GM23338 (cell line): ENCODE measurements around the gene PLA1A. TPM values are rescaled to one million over a fixed set of nuclear protein-coding genes. Genes with fewer than 3 reads are reported as not detected.

Experiments used
- ATAC-seq: fragments of 200-7000 bp; cut with Tn5 transposase; 3 replicates; pipeline ENCODE4 v1.9.1; 2020
- DNase-seq: peaks from one replicate; pipeline ENCODE4 v3.0.0-alpha.2; 2015; ENCODE audit warnings: low spot score
- H2AFZ ChIP-seq: fragments of 200-600 bp; sonication (generic); 2 replicates; pipeline ENCODE4 v1.8.0; 2016; ENCODE audit warnings: antibody characterized with exemption, mild to moderate bottlenecking, moderate library complexity
- H3F3A ChIP-seq: fragments of 200-600 bp; sonication (generic); replicated peaks from 2 replicates; pipeline ENCODE4 v1.8.0; 2017; ENCODE audit warnings: antibody characterized with exemption, mixed run types, low read depth
- H3K27ac ChIP-seq: fragments of 200-600 bp; sonication (generic); 2 replicates; pipeline ENCODE4 v1.6.1; 2016; ENCODE audit warnings: low read depth
- H3K27me3 ChIP-seq: fragments of 200-600 bp; sonication (generic); 2 replicates; pipeline ENCODE4 v1.8.0; 2016; ENCODE audit warnings: mild to moderate bottlenecking, mixed run types, moderate library complexity; ENCODE audit not compliant: insufficient read depth
- H3K36me3 ChIP-seq: fragments of 200-600 bp; sonication (generic); 2 replicates; pipeline ENCODE4 v1.8.0; 2016; ENCODE audit warnings: mild to moderate bottlenecking; ENCODE audit not compliant: insufficient read depth
- H3K4me1 ChIP-seq: fragments of 200-600 bp; sonication (generic); 2 replicates; pipeline ENCODE4 v1.8.0; 2016; ENCODE audit warnings: mild to moderate bottlenecking, moderate library complexity; ENCODE audit not compliant: insufficient read depth
- H3K4me2 ChIP-seq: fragments of 200-600 bp; sonication (generic); 2 replicates; pipeline ENCODE4 v1.7.1; 2017; ENCODE audit warnings: mixed run types
- H3K4me3 ChIP-seq: fragments of 200-600 bp; sonication (generic); 2 replicates; pipeline ENCODE4 v1.6.1; 2016; ENCODE audit warnings: mixed run types
- H3K79me2 ChIP-seq: fragments of 200-600 bp; sonication (generic); replicated peaks from 2 replicates; pipeline ENCODE4 v1.8.0; 2017; ENCODE audit warnings: mild to moderate bottlenecking; ENCODE audit not compliant: insufficient read depth
- H3K9me2 ChIP-seq: fragments of 200-600 bp; sonication (generic); 2 replicates; pipeline ENCODE4 v1.8.0; 2017; ENCODE audit not compliant: insufficient read depth
- H4K20me1 ChIP-seq: fragments of 200-600 bp; sonication (generic); replicated peaks from 2 replicates; pipeline ENCODE4 v1.8.0; 2017; ENCODE audit warnings: mild to moderate bottlenecking; ENCODE audit not compliant: insufficient read depth
- H3K27ac Mint-ChIP-seq: 2 replicates; pipeline ENCODE4 v1.8.0; 2020; ENCODE audit warnings: inconsistent platforms, mild to moderate bottlenecking, moderate library complexity, mixed read lengths
- H3K27me3 Mint-ChIP-seq: 3 replicates; pipeline ENCODE4 v1.8.0; 2022; ENCODE audit warnings: low read depth, mild to moderate bottlenecking, moderate library complexity, mixed read lengths, inconsistent platforms; ENCODE audit not compliant: insufficient read depth, poor library complexity
- H3K36me3 Mint-ChIP-seq: 3 replicates; pipeline ENCODE4 v1.8.0; 2021; ENCODE audit warnings: low read depth, mild to moderate bottlenecking, inconsistent platforms, moderate library complexity, mixed read lengths
- H3K4me1 Mint-ChIP-seq: 3 replicates; pipeline ENCODE4 v1.8.0; 2020; ENCODE audit warnings: mild to moderate bottlenecking, inconsistent platforms, mixed read lengths
- H3K4me3 Mint-ChIP-seq: 3 replicates; pipeline ENCODE4 v1.8.0; 2021; ENCODE audit warnings: moderate library complexity, mild to moderate bottlenecking, inconsistent platforms, mixed read lengths
- H3K9me3 Mint-ChIP-seq: 3 replicates; pipeline ENCODE4 v1.8.0; 2020; ENCODE audit warnings: moderate library complexity, mild to moderate bottlenecking, inconsistent platforms, mixed read lengths
- NANOG ChIP-seq: IDR thresholded peaks from 2 replicates; pipeline ENCODE4 v1.6.1; 2016; ENCODE audit warnings: antibody characterized with exemption, borderline replicate concordance
- POLR2AphosphoS5 ChIP-seq: IDR thresholded peaks from 2 replicates; pipeline ENCODE4 v1.6.1; 2016; ENCODE audit warnings: antibody characterized with exemption, low read depth
- STAT1 ChIP-seq: IDR thresholded peaks from one replicate; pipeline ENCODE4 v1.6.1; 2016; ENCODE audit warnings: antibody characterized with exemption; ENCODE audit not compliant: unreplicated experiment
- ZNF114 ChIP-seq: fragments of 250-450 bp; sonication (Bioruptor Pico); IDR thresholded peaks from 2 replicates; pipeline ENCODE4 v1.5.0; 2020; ENCODE audit warnings: mild to moderate bottlenecking, moderate library complexity
- ZNF331 ChIP-seq: fragments of 250-450 bp; sonication (Bioruptor Pico); IDR thresholded peaks from 2 replicates; pipeline ENCODE4 v1.5.0; 2020; ENCODE audit warnings: low read depth, mild to moderate bottlenecking, moderate library complexity
- polyA plus RNA-seq: library from polyadenylated mRNA; unstranded; fragments of >200 nt; fragmentation: Nextera tagmentation; extraction: Ambion mirVana; gene quantifications from 2 replicates; pipeline ENCODE4 v1.2.1, GENCODE V29; 2016
- total RNA-seq: library from RNA; depleted of rRNA; stranded (reverse); fragments of >200 nt; shearing (Covaris generic); gene quantifications from 2 replicates; pipeline ENCODE4 v1.2.3, GENCODE V29; 2014
- TF ChIP-seq, protein P1 (sequence below): IDR thresholded peaks from 2 replicates; pipeline ENCODE4 v1.6.1; 2016; ENCODE audit warnings: antibody characterized with exemption
- TF ChIP-seq, protein P2 (sequence below), 2 experiments: fragments of 200-600 bp in 1 of 2; sonication (generic) in 1 of 2; conservative IDR thresholded peaks; 2 replicates each; pipeline versions ENCODE4 v1.5.1 to v1.6.1; 2016 to 2017; ENCODE audit warnings: antibody characterized with exemption in 2 of 2, low read depth in 2 of 2, mild to moderate bottlenecking in 2 of 2, moderate library complexity in 1 of 2

The PLA1A gene
- total and polyA plus RNA-seq, 2 experiments from 2014 or later, result not detected

DNA sequence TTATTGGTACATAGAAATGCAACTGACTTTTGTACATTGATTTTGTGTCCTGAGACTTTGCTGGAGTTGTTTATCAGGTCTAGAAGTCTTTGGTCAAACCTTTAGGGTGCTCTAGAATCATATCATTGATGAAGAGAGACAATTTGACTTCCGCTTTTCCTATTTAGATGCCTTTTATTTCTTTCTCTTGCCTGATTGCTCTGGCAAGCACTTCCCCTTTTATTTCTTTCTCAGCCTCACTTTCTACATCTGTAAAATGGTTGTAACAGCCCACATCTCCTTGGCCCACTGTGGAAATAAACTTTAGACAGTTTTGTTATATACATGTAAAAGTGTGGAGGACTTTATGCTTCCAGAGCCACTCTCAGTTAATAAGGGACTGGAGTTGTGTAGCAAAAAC lies 14.0 kb downstream of the PLA1A start:
- H3F3A ChIP-seq, result no peaks in the 10 kb centered on the region
- H3K79me2 ChIP-seq, result no peaks in the 10 kb centered on the region
- H3K4me3 ChIP-seq, result no peak overlapping the region
- no peak overlapping the region for H3K4me2 ChIP-seq
- H3K27ac ChIP-seq, result no peak overlapping the region
- H3K27me3 ChIP-seq, result no peaks in the 10 kb centered on the region
- no peaks in the 10 kb centered on the region for H3K9me3 Mint-ChIP-seq
- TF ChIP-seq, protein P1, sequence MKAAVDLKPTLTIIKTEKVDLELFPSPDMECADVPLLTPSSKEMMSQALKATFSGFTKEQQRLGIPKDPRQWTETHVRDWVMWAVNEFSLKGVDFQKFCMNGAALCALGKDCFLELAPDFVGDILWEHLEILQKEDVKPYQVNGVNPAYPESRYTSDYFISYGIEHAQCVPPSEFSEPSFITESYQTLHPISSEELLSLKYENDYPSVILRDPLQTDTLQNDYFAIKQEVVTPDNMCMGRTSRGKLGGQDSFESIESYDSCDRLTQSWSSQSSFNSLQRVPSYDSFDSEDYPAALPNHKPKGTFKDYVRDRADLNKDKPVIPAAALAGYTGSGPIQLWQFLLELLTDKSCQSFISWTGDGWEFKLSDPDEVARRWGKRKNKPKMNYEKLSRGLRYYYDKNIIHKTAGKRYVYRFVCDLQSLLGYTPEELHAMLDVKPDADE, result no peak
- TF ChIP-seq STAT1, result no peak
- TF ChIP-seq, protein P2, sequence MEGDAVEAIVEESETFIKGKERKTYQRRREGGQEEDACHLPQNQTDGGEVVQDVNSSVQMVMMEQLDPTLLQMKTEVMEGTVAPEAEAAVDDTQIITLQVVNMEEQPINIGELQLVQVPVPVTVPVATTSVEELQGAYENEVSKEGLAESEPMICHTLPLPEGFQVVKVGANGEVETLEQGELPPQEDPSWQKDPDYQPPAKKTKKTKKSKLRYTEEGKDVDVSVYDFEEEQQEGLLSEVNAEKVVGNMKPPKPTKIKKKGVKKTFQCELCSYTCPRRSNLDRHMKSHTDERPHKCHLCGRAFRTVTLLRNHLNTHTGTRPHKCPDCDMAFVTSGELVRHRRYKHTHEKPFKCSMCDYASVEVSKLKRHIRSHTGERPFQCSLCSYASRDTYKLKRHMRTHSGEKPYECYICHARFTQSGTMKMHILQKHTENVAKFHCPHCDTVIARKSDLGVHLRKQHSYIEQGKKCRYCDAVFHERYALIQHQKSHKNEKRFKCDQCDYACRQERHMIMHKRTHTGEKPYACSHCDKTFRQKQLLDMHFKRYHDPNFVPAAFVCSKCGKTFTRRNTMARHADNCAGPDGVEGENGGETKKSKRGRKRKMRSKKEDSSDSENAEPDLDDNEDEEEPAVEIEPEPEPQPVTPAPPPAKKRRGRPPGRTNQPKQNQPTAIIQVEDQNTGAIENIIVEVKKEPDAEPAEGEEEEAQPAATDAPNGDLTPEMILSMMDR (conservative IDR thresholded peaks at IDR 0.05; ENCODE audit: low read depth in 2 of 2), result no peak
- no peak for TF ChIP-seq ZNF331 (CRISPR knock-in tag)
- no peaks in the 10 kb centered on the region for H3K27me3 Mint-ChIP-seq
- H3K9me2 ChIP-seq, result 0 out of 2 replicates have a peak, but pooled peaks cover 3% of the 10 kb centered on the region
- H4K20me1 ChIP-seq, result no peaks in the 10 kb centered on the region
- H3K4me1 ChIP-seq, result no peaks in the 10 kb centered on the region
- H2AFZ ChIP-seq, result no peak overlapping the region; the same call in 1 of the 2 replicates
- peaks cover 2% of the 10 kb centered on the region; the same call in 1 of the 3 replicates for H3K4me1 Mint-ChIP-seq
- H3K36me3 ChIP-seq, result no peaks in the 10 kb centered on the region
- DNase-seq, result no peak
- no peaks in the 10 kb centered on the region for H3K36me3 Mint-ChIP-seq
- ATAC-seq, result no peak
- H3K27ac Mint-ChIP-seq, result no peak overlapping the region
- H3K4me3 Mint-ChIP-seq, result no peak overlapping the region

DNA sequence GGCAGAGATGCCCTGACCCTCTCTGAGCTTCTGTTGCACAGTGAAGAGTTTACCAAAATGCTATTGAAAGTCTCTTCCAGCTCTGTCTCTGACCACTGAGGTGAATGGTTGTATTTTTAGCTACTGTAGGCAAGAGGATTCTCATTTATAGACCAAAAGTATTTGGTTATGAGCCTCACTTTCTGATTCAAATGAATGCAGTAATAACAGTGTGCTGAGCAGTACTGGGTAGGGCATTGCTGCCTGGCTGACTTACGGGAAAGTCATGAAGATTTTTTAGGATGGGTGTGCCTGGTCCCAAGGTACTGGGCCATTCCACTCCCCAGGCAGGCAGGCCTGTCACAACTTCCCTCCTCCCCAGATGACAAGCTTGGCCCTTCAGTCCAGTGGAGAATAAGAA lies 15.5 kb downstream of the PLA1A start:
- no peaks in the 10 kb centered on the region for H3K4me1 ChIP-seq
- H3K4me3 Mint-ChIP-seq, result no peak overlapping the region
- H3K4me3 ChIP-seq, result no peak overlapping the region
- no peaks in the 10 kb centered on the region for H3K9me3 Mint-ChIP-seq
- no peaks in the 10 kb centered on the region for H4K20me1 ChIP-seq
- no peak overlapping the region for H3K27ac Mint-ChIP-seq
- ATAC-seq, result no peak
- H3K27me3 ChIP-seq, result no peaks in the 10 kb centered on the region
- no peaks in the 10 kb centered on the region for H3K27me3 Mint-ChIP-seq
- no peaks in the 10 kb centered on the region for H3F3A ChIP-seq
- no peaks in the 10 kb centered on the region for H3K79me2 ChIP-seq
- H2AFZ ChIP-seq, result no peak overlapping the region
- H3K27ac ChIP-seq, result no peak overlapping the region
- no peaks in the 10 kb centered on the region for H3K36me3 ChIP-seq
- H3K9me2 ChIP-seq, result no peaks in the 10 kb centered on the region
- H3K4me1 Mint-ChIP-seq, result peaks cover 2% of the 10 kb centered on the region; the same call in 1 of the 3 replicates
- TF ChIP-seq NANOG (no peak), ZNF114 (CRISPR knock-in tag) (no peak), POLR2AphosphoS5 (no peak)
- TF ChIP-seq, protein P2 (conservative IDR thresholded peaks at IDR 0.05; ENCODE audit: low read depth in 2 of 2), result no peak
- no peak overlapping the region for H3K4me2 ChIP-seq
- DNase-seq, result no peak
- no peaks in the 10 kb centered on the region for H3K36me3 Mint-ChIP-seq
